HFFc6 (cell line): ENCODE data around the gene CDC42BPG. TPM values are rescaled to one million over a fixed set of nuclear protein-coding genes. Genes with fewer than 3 reads are reported as not detected.

ENCODE experiments used
- DNase-seq: peaks from one replicate; pipeline ENCODE4 v3.0.0-alpha.2; 2018
- H3K27ac Mint-ChIP-seq: 2 replicates; pipeline ENCODE4 v1.8.0; 2020; ENCODE audit warnings: mild to moderate bottlenecking, mixed read lengths
- H3K27me3 Mint-ChIP-seq: 2 replicates; pipeline ENCODE4 v1.8.0; 2021; ENCODE audit warnings: mild to moderate bottlenecking, moderate library complexity, mixed read lengths; ENCODE audit not compliant: insufficient read depth
- H3K36me3 Mint-ChIP-seq: 2 replicates; pipeline ENCODE4 v1.8.0; 2021; ENCODE audit warnings: low read depth, mixed read lengths
- H3K4me1 Mint-ChIP-seq: 2 replicates; pipeline ENCODE4 v1.8.0; 2020; ENCODE audit warnings: low read depth, mixed read lengths
- H3K4me3 Mint-ChIP-seq: 2 replicates; pipeline ENCODE4 v1.8.0; 2020; ENCODE audit warnings: mild to moderate bottlenecking, moderate library complexity, mixed read lengths
- H3K9me3 Mint-ChIP-seq: 2 replicates; pipeline ENCODE4 v1.8.0; 2020; ENCODE audit warnings: mild to moderate bottlenecking, mixed read lengths
- total RNA-seq, 6 experiments: library from RNA; stranded (reverse); fragmentation: NEBNext Ultra II Directional; extraction: Animal tissue kit (Norgen Biotek cat#: 25700); gene quantifications; 2 replicates in 1 of 6; 3 replicates in 5 of 6; pipeline ENCODE4 v1.2.3, GENCODE V29; 2021
- TF ChIP-seq, protein P1 (sequence below): fragments of 200-600 bp; sonication (generic); IDR thresholded peaks from 2 replicates; pipeline ENCODE4 v1.5.0; 2021; ENCODE audit warnings: antibody characterized with exemption, mild to moderate bottlenecking

CDC42BPG gene
- total RNA-seq, 6 experiments from 2014 or later = 0.02 to 0.21 (median 0.05) TPM; not detected in 1

GRCh38 chr11:64869571-64870175 is 25.2 kb upstream of the CDC42BPG start:
- TF ChIP-seq, protein P1, sequence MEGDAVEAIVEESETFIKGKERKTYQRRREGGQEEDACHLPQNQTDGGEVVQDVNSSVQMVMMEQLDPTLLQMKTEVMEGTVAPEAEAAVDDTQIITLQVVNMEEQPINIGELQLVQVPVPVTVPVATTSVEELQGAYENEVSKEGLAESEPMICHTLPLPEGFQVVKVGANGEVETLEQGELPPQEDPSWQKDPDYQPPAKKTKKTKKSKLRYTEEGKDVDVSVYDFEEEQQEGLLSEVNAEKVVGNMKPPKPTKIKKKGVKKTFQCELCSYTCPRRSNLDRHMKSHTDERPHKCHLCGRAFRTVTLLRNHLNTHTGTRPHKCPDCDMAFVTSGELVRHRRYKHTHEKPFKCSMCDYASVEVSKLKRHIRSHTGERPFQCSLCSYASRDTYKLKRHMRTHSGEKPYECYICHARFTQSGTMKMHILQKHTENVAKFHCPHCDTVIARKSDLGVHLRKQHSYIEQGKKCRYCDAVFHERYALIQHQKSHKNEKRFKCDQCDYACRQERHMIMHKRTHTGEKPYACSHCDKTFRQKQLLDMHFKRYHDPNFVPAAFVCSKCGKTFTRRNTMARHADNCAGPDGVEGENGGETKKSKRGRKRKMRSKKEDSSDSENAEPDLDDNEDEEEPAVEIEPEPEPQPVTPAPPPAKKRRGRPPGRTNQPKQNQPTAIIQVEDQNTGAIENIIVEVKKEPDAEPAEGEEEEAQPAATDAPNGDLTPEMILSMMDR = peak; percentile 67
- no peak for DNase-seq
- Mint-ChIP-seq H3K4me3 (peak overlapping the region; percentile 79), H3K27me3 (no peaks in the 10 kb centered on the region), H3K9me3 (peaks cover 5% of the 10 kb centered on the region; the same call in 1 of the 2 replicates), H3K36me3 (peaks cover 46% of the 10 kb centered on the region), H3K4me1 (peaks cover 81% of the 10 kb centered on the region), H3K27ac (peak overlapping the region; percentile 91)

DNA sequence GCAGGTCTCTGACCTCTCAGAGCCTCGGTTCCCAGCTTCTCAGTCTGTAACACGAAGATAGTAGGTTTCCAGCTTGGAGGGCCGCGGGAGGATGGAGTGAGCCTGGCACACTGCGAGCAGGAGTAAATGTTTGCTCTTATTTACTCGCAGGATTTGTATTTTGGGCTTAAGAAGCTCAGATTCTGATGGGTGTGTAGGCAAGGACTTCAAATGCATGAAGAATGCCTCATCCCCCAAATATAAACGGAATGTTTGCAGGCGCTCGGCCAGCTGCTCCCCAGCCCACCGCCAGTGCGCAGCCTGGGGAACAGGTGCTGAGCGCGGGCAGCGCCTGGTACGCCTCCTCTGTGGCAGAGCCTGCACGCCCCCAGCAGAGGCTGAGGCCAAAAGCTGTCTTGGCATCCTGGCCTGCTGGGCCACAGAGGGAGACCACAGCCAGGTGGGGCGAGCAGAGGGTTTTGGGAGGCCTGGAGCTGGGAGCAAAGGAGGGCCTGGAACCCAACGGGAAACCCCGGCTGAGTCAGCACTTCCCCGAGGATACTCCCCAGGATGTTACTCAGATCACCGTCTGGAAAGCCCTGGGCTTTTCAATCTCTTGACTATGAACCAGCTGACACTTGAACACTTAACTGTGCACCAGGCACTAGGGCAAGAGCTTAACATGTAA is 24.6 kb upstream of the CDC42BPG start:
- peak overlapping the region; percentile 79 for H3K4me3 Mint-ChIP-seq
- no peaks in the 10 kb centered on the region; the same call in 1 of the 2 replicates for H3K27me3 Mint-ChIP-seq
- peaks cover 40% of the 10 kb centered on the region for H3K36me3 Mint-ChIP-seq
- TF ChIP-seq, protein P1 = no peak
- H3K27ac Mint-ChIP-seq = peak overlapping the region; percentile 91
- peaks cover 5% of the 10 kb centered on the region; the same call in 1 of the 2 replicates for H3K9me3 Mint-ChIP-seq
- peaks cover 82% of the 10 kb centered on the region for H3K4me1 Mint-ChIP-seq
- DNase-seq = peak; percentile 69

- Mint-ChIP-seq H3K27ac (peak overlapping the region; percentile 91; the same call in 1 of the 2 replicates), H3K9me3 (peaks cover 5% of the 10 kb centered on the region; the same call in 1 of the 2 replicates), H3K27me3 (peaks cover 1% of the 10 kb centered on the region; the same call in 1 of the 2 replicates), H3K4me1 (peaks cover 89% of the 10 kb centered on the region), H3K36me3 (peaks cover 35% of the 10 kb centered on the region), H3K4me3 (peak overlapping the region; percentile 58)
- TF ChIP-seq, protein P1 = no peak
- DNase-seq = no peak
Observed at GRCh38 chr11:64867748-64868462, 23.5 kb upstream of the CDC42BPG start.

DNA sequence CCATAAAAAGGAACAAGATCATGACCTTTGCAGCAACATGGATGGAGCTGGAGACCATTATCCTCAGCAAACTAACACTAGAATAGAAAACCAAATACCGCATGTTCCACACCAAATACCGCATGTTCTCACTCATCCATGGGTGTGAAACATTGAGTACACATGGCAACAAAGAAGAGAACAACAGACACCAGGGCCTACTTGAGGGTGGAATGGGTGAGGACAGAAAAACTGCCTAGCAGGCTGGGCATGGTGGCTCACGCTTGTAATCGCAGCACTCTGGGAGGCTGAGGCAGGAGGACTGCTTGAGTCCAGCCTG is 21.7 kb upstream of the CDC42BPG start:
- peaks cover 83% of the 10 kb centered on the region for H3K4me1 Mint-ChIP-seq
- H3K27ac Mint-ChIP-seq = peak overlapping the region; percentile 90
- TF ChIP-seq, protein P1 = no peak
- peaks cover 5% of the 10 kb centered on the region; the same call in 1 of the 2 replicates for H3K9me3 Mint-ChIP-seq
- DNase-seq = no peak
- H3K36me3 Mint-ChIP-seq = peaks cover 23% of the 10 kb centered on the region
- peak overlapping the region; percentile 76 for H3K4me3 Mint-ChIP-seq
- H3K27me3 Mint-ChIP-seq = peaks cover 1% of the 10 kb centered on the region; the same call in 1 of the 2 replicates

- Mint-ChIP-seq H3K27ac (peak overlapping the region; percentile 90), H3K9me3 (peaks cover 5% of the 10 kb centered on the region; the same call in 1 of the 2 replicates), H3K4me3 (peak overlapping the region; percentile 76), H3K36me3 (peaks cover 23% of the 10 kb centered on the region), H3K4me1 (peaks cover 77% of the 10 kb centered on the region), H3K27me3 (peaks cover 1% of the 10 kb centered on the region; the same call in 1 of the 2 replicates)
- TF ChIP-seq, protein P1 = no peak; the same call in 1 of the 2 replicates
- peak; percentile 90 for DNase-seq
Observed at GRCh38 chr11:64865286-64866172, 21.1 kb upstream of the CDC42BPG start.
